Endothelial cell of umbilical vein (primary cell): ENCODE measurements around the gene GRAMD1B.

Experiments used
- EZH2 ChIP-seq: IDR thresholded peaks from 2 replicates; pipeline ENCODE4 v1.6.1; 2012; ENCODE audit warnings: borderline replicate concordance, low read depth, mild to moderate bottlenecking, moderate library complexity, low read length, inconsistent platforms; ENCODE audit not compliant: severe bottlenecking
- FOS ChIP-seq: IDR thresholded peaks from 2 replicates; pipeline ENCODE4 v1.6.1; 2011; ENCODE audit warnings: mild to moderate bottlenecking, low read length, moderate library complexity, borderline replicate concordance; ENCODE audit not compliant: insufficient read depth
- GATA2 ChIP-seq: IDR thresholded peaks from 2 replicates; pipeline ENCODE4 v1.7.0; 2011; ENCODE audit warnings: low read depth, mild to moderate bottlenecking, moderate library complexity, mixed read lengths, low read length; ENCODE audit not compliant: insufficient read length, insufficient read depth
- JUN ChIP-seq: IDR thresholded peaks from 2 replicates; pipeline ENCODE4 v1.6.1; 2011; ENCODE audit warnings: borderline replicate concordance, low read depth; ENCODE audit not compliant: insufficient read length, insufficient read depth
- MAX ChIP-seq: IDR thresholded peaks from 2 replicates; pipeline ENCODE4 v1.6.1; 2011; ENCODE audit not compliant: insufficient read depth, insufficient read length
- MYC ChIP-seq: IDR thresholded peaks from one replicate; pipeline ENCODE4 v1.6.1; 2011; ENCODE audit warnings: mild to moderate bottlenecking, low read depth, low read length
- POLR2A ChIP-seq: IDR thresholded peaks from 2 replicates; pipeline ENCODE4 v1.6.1; 2012; ENCODE audit warnings: low read depth, mild to moderate bottlenecking, control low read depth, low read length
- POLR2AphosphoS5 ChIP-seq: IDR thresholded peaks from 2 replicates; pipeline ENCODE4 v1.6.1; 2012; ENCODE audit warnings: low read depth, mild to moderate bottlenecking, control low read depth, low read length, moderate library complexity; ENCODE audit not compliant: insufficient read depth
- TF ChIP-seq, protein P1 (sequence below), 2 donors: IDR thresholded peaks; 1 replicate in 1 of 2; 2 replicates in 1 of 2; pipeline ENCODE4 v1.5.1; 2011; ENCODE audit warnings: low read length in 2 of 2, mild to moderate bottlenecking in 2 of 2, moderate library complexity in 2 of 2, control low read depth in 1 of 2, inconsistent platforms in 1 of 2, low read depth in 1 of 2; ENCODE audit not compliant: insufficient read depth in 1 of 2; ENCODE audit errors: extremely low read depth in 1 of 2

- TF ChIP-seq, protein P1, sequence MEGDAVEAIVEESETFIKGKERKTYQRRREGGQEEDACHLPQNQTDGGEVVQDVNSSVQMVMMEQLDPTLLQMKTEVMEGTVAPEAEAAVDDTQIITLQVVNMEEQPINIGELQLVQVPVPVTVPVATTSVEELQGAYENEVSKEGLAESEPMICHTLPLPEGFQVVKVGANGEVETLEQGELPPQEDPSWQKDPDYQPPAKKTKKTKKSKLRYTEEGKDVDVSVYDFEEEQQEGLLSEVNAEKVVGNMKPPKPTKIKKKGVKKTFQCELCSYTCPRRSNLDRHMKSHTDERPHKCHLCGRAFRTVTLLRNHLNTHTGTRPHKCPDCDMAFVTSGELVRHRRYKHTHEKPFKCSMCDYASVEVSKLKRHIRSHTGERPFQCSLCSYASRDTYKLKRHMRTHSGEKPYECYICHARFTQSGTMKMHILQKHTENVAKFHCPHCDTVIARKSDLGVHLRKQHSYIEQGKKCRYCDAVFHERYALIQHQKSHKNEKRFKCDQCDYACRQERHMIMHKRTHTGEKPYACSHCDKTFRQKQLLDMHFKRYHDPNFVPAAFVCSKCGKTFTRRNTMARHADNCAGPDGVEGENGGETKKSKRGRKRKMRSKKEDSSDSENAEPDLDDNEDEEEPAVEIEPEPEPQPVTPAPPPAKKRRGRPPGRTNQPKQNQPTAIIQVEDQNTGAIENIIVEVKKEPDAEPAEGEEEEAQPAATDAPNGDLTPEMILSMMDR (IDR thresholded peaks at IDR 0.05; ENCODE audit: extremely low read depth in 1 of 2, insufficient read depth in 1 of 2, low read depth in 1 of 2, low read length in 2 of 2): no peak
- TF ChIP-seq POLR2AphosphoS5 (no peak), POLR2A (no peak), MAX (no peak), MYC (no peak), EZH2 (no peak), GATA2 (no peak), FOS (no peak), JUN (no peak)
Measured at GRCh38 chr11:123494195-123495050, 64.4 kb downstream of the GRAMD1B start.
